A549 (cell line): Measurements from ENCODE around the gene COL19A1. TPM values are rescaled to one million over a fixed set of nuclear protein-coding genes. Genes with fewer than 3 reads are reported as not detected.

Source experiments
- ATAC-seq, 2 experiments: fragments of 200-7000 bp in 1 of 2; fragments of >200 bp in 1 of 2; cut with Nextera tagmentation in 1 of 2; cut with Tn5 transposase in 1 of 2; 3 replicates each; pipeline versions ENCODE4 v1.8.0 to v1.9.1; 2018 to 2020; ENCODE audit warnings: mild to moderate bottlenecking in 1 of 2, moderate library complexity in 1 of 2
- CTCF ChIA-PET: fragments of 300-600 bp; sonication (Branson Sonifier 250); formaldehyde crosslinking; extraction: SDS; loops from one replicate; lab custom pipeline; 2021; ENCODE audit warnings: antibody characterized with exemption, inconsistent platforms; lab: Yijun Ruan, JAX
- POLR2A ChIA-PET: fragments of 350-600 bp; formaldehyde crosslinking; extraction: SDS; loops from one replicate; lab custom pipeline; 2021; ENCODE audit warnings: antibody characterized with exemption, inconsistent platforms; lab: Yijun Ruan, JAX
- DNase-seq, 2 experiments: peaks; one replicate each; pipeline versions ENCODE4 v3.0.0 to v3.0.0-alpha.2; 2011 to 2016; ENCODE audit warnings: low read depth in 1 of 2, low spot score in 1 of 2
- FAIRE-seq: peaks from 2 replicates; lab custom pipeline; 2011; peaks lifted over from hg19 to GRCh38; lab: Jason Lieb, UNC
- H3K27ac ChIP-seq, 2 experiments: fragments of >200 bp; sonication (Bioruptor Twin); formaldehyde crosslinking; 3 replicates each; pipeline ENCODE4 v1.5.1; 2016 to 2017
- H3K4me1 ChIP-seq: fragments of >200 bp; sonication (Bioruptor Twin); formaldehyde crosslinking; 3 replicates; pipeline ENCODE4 v1.6.1; 2016
- H3K4me2 ChIP-seq: fragments of >200 bp; sonication (Bioruptor Twin); formaldehyde crosslinking; 3 replicates; pipeline ENCODE4 v1.6.1; 2016
- H3K4me3 ChIP-seq: fragments of >200 bp; sonication (Bioruptor Twin); formaldehyde crosslinking; 3 replicates; pipeline ENCODE4 v1.5.1; 2016
- H3K9me3 ChIP-seq: fragments of >200 bp; sonication (Bioruptor Twin); formaldehyde crosslinking; 3 replicates; pipeline ENCODE4 v1.6.1; 2016
- ATOH8 ChIP-seq: fragments of 250-450 bp; sonication (Bioruptor Pico); IDR thresholded peaks from 2 replicates; pipeline ENCODE4 v1.5.0; 2020; ENCODE audit warnings: low read depth, mild to moderate bottlenecking, moderate library complexity
- CBX2 ChIP-seq: fragments of 200-600 bp; sonication (generic); IDR thresholded peaks from 2 replicates; pipeline ENCODE4 v1.6.1; 2016; ENCODE audit warnings: low read depth, mild to moderate bottlenecking, borderline replicate concordance
- CEBPB ChIP-seq, 2 experiments: fragments of >200 bp in 1 of 2; sonication (Bioruptor Twin) in 1 of 2; formaldehyde crosslinking in 1 of 2; IDR thresholded peaks; 2 replicates each; pipeline ENCODE4 v1.6.1; 2012 to 2016
- CHD2 ChIP-seq: fragments of 150-350 bp; IDR thresholded peaks from 2 replicates; pipeline ENCODE4 v1.6.1; 2014; ENCODE audit warnings: low read length; ENCODE audit not compliant: partially characterized antibody
- CHD4 ChIP-seq: fragments of 200-600 bp; sonication (generic); IDR thresholded peaks from 2 replicates; pipeline ENCODE4 v1.6.1; 2016; ENCODE audit warnings: antibody characterized with exemption, mild to moderate bottlenecking, borderline replicate concordance
- EHMT2 ChIP-seq: fragments of 200-600 bp; sonication (generic); IDR thresholded peaks from 2 replicates; pipeline ENCODE4 v1.6.1; 2016; ENCODE audit warnings: antibody characterized with exemption, low read depth, mild to moderate bottlenecking, moderate library complexity
- FOSB ChIP-seq: fragments of 250-450 bp; sonication (Bioruptor Pico); IDR thresholded peaks from 2 replicates; pipeline ENCODE4 v1.5.0; 2020; ENCODE audit warnings: mild to moderate bottlenecking, moderate library complexity
- HOXA7 ChIP-seq: fragments of 250-450 bp; sonication (Bioruptor Pico); IDR thresholded peaks from 2 replicates; pipeline ENCODE4 v1.5.0; 2020; ENCODE audit warnings: mild to moderate bottlenecking, moderate library complexity
- HOXB13 ChIP-seq: fragments of 250-450 bp; sonication (Bioruptor Pico); IDR thresholded peaks from 2 replicates; pipeline ENCODE4 v1.5.0; 2020; ENCODE audit warnings: low read depth, mild to moderate bottlenecking, moderate library complexity
- JUN ChIP-seq, 2 experiments: fragments of >200 bp; sonication (Bioruptor Twin); formaldehyde crosslinking; IDR thresholded peaks; 2 replicates in 1 of 2; 3 replicates in 1 of 2; pipeline ENCODE4 v1.6.1; 2016 to 2017
- KDM1A ChIP-seq: fragments of 200-600 bp; sonication (generic); IDR thresholded peaks from 2 replicates; pipeline ENCODE4 v1.6.1; 2016; ENCODE audit warnings: low read depth, mild to moderate bottlenecking
- MAFK ChIP-seq: fragments of 450-650 bp; IDR thresholded peaks from 2 replicates; pipeline ENCODE4 v1.6.1; 2014; ENCODE audit not compliant: partially characterized antibody
- MAX ChIP-seq: IDR thresholded peaks from 2 replicates; pipeline ENCODE4 v1.6.1; 2012
- MAZ ChIP-seq: fragments of 150-350 bp; IDR thresholded peaks from 2 replicates; pipeline ENCODE4 v1.6.1; 2014; ENCODE audit warnings: antibody characterized with exemption, low read depth, low read length, borderline replicate concordance
- NFE2L2 ChIP-seq: fragments of 150-350 bp; conservative IDR thresholded peaks from 2 replicates; pipeline ENCODE4 v1.6.1; 2014; ENCODE audit warnings: low read length
- POLR2A ChIP-seq: IDR thresholded peaks from 2 replicates; pipeline ENCODE4 v1.6.1; 2012; ENCODE audit warnings: mild to moderate bottlenecking, low read length
- POLR2AphosphoS2 ChIP-seq: conservative IDR thresholded peaks from 2 replicates; pipeline ENCODE4 v1.6.1; 2012; ENCODE audit warnings: low read length, improper control_type of control experiment, inconsistent platforms
- RARB ChIP-seq: fragments of 250-450 bp; sonication (Bioruptor Pico); IDR thresholded peaks from 2 replicates; pipeline ENCODE4 v1.8.0; 2021; ENCODE audit warnings: mild to moderate bottlenecking, moderate library complexity
- RCOR1 ChIP-seq: fragments of 150-350 bp; IDR thresholded peaks from 2 replicates; pipeline ENCODE4 v1.6.1; 2014; ENCODE audit warnings: antibody characterized with exemption, low read length, low read depth
- RFX5 ChIP-seq: fragments of 450-650 bp; IDR thresholded peaks from 2 replicates; pipeline ENCODE4 v1.7.1; 2014; ENCODE audit warnings: antibody characterized with exemption, mild to moderate bottlenecking, moderate library complexity
- SMC3 ChIP-seq: fragments of >200 bp; sonication (Bioruptor Twin); formaldehyde crosslinking; IDR thresholded peaks from 3 replicates; pipeline ENCODE4 v1.6.1; 2018; ENCODE audit warnings: inconsistent platforms
- TFCP2L1 ChIP-seq: fragments of 250-450 bp; sonication (Bioruptor Pico); IDR thresholded peaks from 2 replicates; pipeline ENCODE4 v1.5.0; 2021; ENCODE audit warnings: mild to moderate bottlenecking
- ZC3H11A ChIP-seq: fragments of 450-650 bp; IDR thresholded peaks from 2 replicates; pipeline ENCODE4 v1.6.1; 2014; ENCODE audit warnings: antibody characterized with exemption, mild to moderate bottlenecking
- WGBS: methylation state at CpG from one replicate; pipeline ENCODE4 v1.1.6; 2017; ENCODE audit errors: missing lambda C conversion rate; 5-methylcytosine and 5-hydroxymethylcytosine counted together
- polyA plus RNA-seq, 4 experiments: library from polyadenylated mRNA; depleted of rRNA in 3 of 4; stranded (reverse); fragments of >200 nt; fragmentation: RNase III in 1 of 4; extraction: RNeasy Plus Mini Kit Qiagen cat#74134 plus additional on column Dnase treatment in 1 of 4; gene quantifications; 2 replicates in 3 of 4; 3 replicates in 1 of 4; pipeline ENCODE4 v1.2.3, GENCODE V29; 2011 to 2017
- TF ChIP-seq, protein P1 (sequence below): fragments of >200 bp; sonication (Bioruptor Twin); formaldehyde crosslinking; IDR thresholded peaks from 3 replicates; pipeline ENCODE4 v1.6.1; 2016

Gene COL19A1
- polyA plus RNA-seq, 2 of the 4 experiments (the other 2 are of a cell fraction), result not detected

DNA sequence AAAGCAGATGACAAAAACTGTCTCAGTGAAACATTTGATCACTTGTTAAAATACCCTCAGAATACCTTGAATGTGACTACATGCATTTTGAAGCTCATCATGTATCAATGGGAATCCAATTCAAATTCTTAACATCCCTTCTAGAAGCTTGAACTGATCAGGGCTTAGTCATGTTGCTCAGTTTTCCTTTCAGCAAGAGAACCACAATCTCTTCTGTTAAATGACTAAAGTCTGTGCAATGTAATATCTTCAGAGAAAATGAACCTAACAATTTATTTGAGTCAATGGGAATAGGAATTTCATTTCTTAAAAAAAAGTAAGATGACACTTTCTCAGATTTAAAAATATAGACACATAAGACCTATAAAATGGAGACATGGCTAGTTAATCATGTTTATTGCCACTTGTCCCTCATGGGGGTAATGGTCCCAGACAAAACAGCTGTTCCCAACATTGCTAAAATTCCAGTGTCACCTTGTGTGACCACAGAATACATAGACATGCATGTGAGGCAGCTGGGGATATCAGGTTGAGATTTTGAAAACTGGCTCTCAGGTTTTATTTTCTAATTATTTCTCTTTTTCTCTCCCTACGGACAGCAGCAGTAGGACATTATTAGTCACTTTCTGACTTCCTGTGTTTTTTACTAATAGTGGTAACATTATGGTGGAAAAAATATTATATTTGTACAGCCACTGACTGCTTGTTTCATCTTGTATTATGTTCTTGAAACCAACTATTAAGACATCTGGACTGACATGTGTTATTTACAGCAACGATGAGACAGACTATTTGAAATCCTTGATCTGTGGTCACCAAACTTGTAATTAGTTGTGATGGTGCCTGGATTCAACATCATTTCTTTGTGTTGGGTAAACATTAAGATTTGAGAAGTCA lies 244.0 kb downstream of the COL19A1 start:
- CTCF ChIA-PET, result interaction anchor here (1.3 kb wide), 1 partner anchor 35 kb away, joined by 4 read pairs; no protein-coding TSS in a partner anchor
- no peak overlapping the region for H3K27ac ChIP-seq
- H3K9me3 ChIP-seq, result no peaks in the 10 kb centered on the region
- POLR2A ChIA-PET, result no interaction called here
- no peak for TF ChIP-seq SMC3
- TF ChIP-seq, protein P1, sequence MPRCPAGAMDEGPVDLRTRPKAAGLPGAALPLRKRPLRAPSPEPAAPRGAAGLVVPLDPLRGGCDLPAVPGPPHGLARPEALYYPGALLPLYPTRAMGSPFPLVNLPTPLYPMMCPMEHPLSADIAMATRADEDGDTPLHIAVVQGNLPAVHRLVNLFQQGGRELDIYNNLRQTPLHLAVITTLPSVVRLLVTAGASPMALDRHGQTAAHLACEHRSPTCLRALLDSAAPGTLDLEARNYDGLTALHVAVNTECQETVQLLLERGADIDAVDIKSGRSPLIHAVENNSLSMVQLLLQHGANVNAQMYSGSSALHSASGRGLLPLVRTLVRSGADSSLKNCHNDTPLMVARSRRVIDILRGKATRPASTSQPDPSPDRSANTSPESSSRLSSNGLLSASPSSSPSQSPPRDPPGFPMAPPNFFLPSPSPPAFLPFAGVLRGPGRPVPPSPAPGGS, result no peak
- no peak for TF ChIP-seq RCOR1
- TF ChIP-seq CEBPB (IDR thresholded peaks at IDR 0.05), result no peak
- no peak for TF ChIP-seq ATOH8 (CRISPR knock-in tag)
- no peak for TF ChIP-seq HOXA7 (CRISPR knock-in tag)
- no peak for TF ChIP-seq CHD4
- TF ChIP-seq MAZ, result no peak
- no peak for TF ChIP-seq MAX
- TF ChIP-seq MAFK, result no peak
- no peak for TF ChIP-seq ZC3H11A
- TF ChIP-seq CBX2, result no peak
- TF ChIP-seq POLR2A, result no peak
- no peak for TF ChIP-seq NFE2L2
- TF ChIP-seq HOXB13 (CRISPR knock-in tag), result no peak
- TF ChIP-seq POLR2AphosphoS2, result no peak
- FAIRE-seq (no peak), DNase-seq (no peak), ATAC-seq (no peak)
- WGBS, result 23% methylated on average over 2 of the region's 2 CpGs
- no peak overlapping the region for H3K4me2 ChIP-seq
- H3K4me1 ChIP-seq, result no peaks in the 10 kb centered on the region
- no peak overlapping the region for H3K4me3 ChIP-seq

DNA sequence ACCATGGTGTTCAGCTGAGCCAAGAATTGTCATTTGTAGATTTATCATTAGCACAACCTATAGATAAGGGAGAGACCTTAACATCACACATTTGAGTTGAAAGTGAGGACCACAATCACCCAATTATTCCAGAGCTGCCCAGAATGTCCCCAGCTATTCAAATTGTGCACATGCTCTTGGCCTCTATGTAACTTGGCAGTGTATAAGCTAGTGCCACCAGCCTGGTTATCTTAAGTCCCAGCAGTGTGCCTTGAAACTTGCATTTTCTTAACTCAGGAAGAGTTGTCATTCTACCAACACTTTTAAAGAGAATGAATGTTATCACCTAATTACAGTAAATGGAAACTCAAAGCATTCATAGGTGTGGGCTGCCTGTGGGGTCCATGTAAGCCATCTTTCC lies 245.4 kb downstream of the COL19A1 start:
- ChIA-PET CTCF (no interaction called here), POLR2A (no interaction called here)
- H3K4me3 ChIP-seq, result no peak overlapping the region
- FAIRE-seq (no peak), ATAC-seq (no peak), DNase-seq (no peak)
- no peak overlapping the region for H3K27ac ChIP-seq
- TF ChIP-seq ZC3H11A, result no peak
- no peak for TF ChIP-seq CEBPB (IDR thresholded peaks at IDR 0.05)
- no peak for TF ChIP-seq JUN (IDR thresholded peaks at IDR 0.05)
- no peak for TF ChIP-seq ATOH8 (CRISPR knock-in tag)
- TF ChIP-seq KDM1A, result no peak
- no peak for TF ChIP-seq RFX5
- no peak for TF ChIP-seq RARB (CRISPR knock-in tag)
- no peak for TF ChIP-seq CHD2
- no peak for TF ChIP-seq TFCP2L1 (CRISPR knock-in tag)
- TF ChIP-seq HOXA7 (CRISPR knock-in tag), result no peak
- no peak for TF ChIP-seq EHMT2
- TF ChIP-seq FOSB, result no peak
- TF ChIP-seq NFE2L2, result no peak
- no peak overlapping the region for H3K4me2 ChIP-seq
- H3K9me3 ChIP-seq, result no peaks in the 10 kb centered on the region
- no peaks in the 10 kb centered on the region for H3K4me1 ChIP-seq
